ENCODE data around the gene IQGAP2.

DNA sequence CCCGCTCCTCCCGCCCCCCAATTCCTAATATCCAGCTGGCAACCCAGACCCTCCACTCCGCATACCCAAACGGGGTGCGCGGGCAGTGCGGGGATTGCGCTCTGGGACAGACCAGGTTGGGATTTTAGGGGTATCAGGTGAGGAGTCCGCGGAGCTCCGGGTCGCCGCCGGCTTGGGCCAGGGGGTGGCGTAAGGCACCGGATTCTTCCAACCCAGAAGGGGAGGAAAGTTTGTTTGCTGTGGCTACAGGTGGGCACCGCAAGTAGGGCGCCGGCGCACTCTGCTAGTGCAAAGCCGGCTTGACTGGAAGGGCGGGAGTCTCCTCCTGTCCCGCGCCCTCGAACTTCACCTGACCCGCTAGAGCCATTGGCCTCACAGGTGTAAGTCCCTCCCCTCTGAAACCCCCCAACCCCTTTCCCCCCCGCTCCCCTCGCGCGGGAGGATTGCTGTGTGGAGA is 709 bp downstream of the IQGAP2 start:
- no peak for TF ChIP-seq CTCF (IDR thresholded peaks at IDR 0.05; ENCODE audit: insufficient read depth, low read length, poor library complexity, severe bottlenecking)
- TF ChIP-seq EZH2phosphoT487 (conservative IDR thresholded peaks at IDR 0.05; ENCODE audit: low read length) = no peak

Data from SU-DHL-6 (cell line).